ENCODE data around the gene TMEM259.

DNA sequence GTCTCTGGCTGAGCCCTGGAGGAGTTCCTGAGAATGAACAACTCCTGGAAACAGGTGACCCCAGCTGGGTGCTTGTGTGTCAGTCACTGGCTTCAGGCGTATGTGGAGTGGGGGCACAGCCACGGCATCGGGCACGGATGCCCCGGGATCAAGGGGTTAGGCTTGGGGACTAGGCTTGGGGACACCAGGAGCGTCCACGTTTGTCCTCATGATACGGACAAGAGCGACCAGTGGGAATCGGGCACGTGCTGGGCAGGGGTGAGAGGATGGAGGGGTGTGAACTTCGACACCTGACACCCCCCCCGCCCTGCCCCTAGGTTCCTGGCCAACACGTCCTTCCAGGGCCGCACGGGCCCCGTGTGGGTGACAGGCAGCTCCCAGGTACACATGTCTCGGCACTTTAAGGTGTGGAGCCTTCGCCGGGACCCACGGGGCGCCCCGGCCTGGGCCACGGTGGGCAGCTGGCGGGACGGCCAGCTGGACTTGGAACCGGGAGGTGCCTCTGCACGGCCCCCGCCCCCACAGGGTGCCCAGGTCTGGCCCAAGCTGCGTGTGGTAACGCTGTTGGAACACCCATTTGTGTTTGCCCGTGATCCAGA, 16.6 kb downstream of the TMEM259 start:
- no peak for TF ChIP-seq POLR2A (IDR thresholded peaks at IDR 0.05)
- TF ChIP-seq POLR2AphosphoS5 (IDR thresholded peaks at IDR 0.05), result no peak
- TF ChIP-seq, protein P1, sequence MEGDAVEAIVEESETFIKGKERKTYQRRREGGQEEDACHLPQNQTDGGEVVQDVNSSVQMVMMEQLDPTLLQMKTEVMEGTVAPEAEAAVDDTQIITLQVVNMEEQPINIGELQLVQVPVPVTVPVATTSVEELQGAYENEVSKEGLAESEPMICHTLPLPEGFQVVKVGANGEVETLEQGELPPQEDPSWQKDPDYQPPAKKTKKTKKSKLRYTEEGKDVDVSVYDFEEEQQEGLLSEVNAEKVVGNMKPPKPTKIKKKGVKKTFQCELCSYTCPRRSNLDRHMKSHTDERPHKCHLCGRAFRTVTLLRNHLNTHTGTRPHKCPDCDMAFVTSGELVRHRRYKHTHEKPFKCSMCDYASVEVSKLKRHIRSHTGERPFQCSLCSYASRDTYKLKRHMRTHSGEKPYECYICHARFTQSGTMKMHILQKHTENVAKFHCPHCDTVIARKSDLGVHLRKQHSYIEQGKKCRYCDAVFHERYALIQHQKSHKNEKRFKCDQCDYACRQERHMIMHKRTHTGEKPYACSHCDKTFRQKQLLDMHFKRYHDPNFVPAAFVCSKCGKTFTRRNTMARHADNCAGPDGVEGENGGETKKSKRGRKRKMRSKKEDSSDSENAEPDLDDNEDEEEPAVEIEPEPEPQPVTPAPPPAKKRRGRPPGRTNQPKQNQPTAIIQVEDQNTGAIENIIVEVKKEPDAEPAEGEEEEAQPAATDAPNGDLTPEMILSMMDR (IDR thresholded peaks at IDR 0.05), result no peak
